ENCODE data around the gene DDX18. TPM values are rescaled to one million over a fixed set of nuclear protein-coding genes. Genes with fewer than 3 reads are reported as not detected.

DDX18 gene
- total RNA-seq, 1 donor from 2014 or later, result 128 TPM

- H3K4me3 Mint-ChIP-seq (ENCODE audit: low read depth), result no peak overlapping the region
- H3K4me1 Mint-ChIP-seq (ENCODE audit: low read depth), result no peaks in the 10 kb centered on the region
- no peak overlapping the region for H3K27ac Mint-ChIP-seq
- no peak for DNase-seq (ENCODE audit: low spot score)
- intact Hi-C loops (cut with micrococcal nuclease), result no loop called here
- no peaks in the 10 kb centered on the region for H3K9me3 Mint-ChIP-seq
- H3K27me3 Mint-ChIP-seq (ENCODE audit: low read depth), result peaks cover 3% of the 10 kb centered on the region
- H3K36me3 Mint-ChIP-seq (ENCODE audit: low read depth), result no peaks in the 10 kb centered on the region
Observed at GRCh38 chr2:117875786-117876185, 61.3 kb downstream of the DDX18 start.

- peaks cover 3% of the 10 kb centered on the region for H3K27me3 Mint-ChIP-seq (ENCODE audit: low read depth)
- intact Hi-C loops (cut with micrococcal nuclease), result no loop called here
- H3K27ac Mint-ChIP-seq, result no peak overlapping the region
- no peak overlapping the region for H3K4me3 Mint-ChIP-seq (ENCODE audit: low read depth)
- no peak for DNase-seq (ENCODE audit: low spot score)
- no peaks in the 10 kb centered on the region for H3K36me3 Mint-ChIP-seq (ENCODE audit: low read depth)
- H3K9me3 Mint-ChIP-seq, result peaks cover 16% of the 10 kb centered on the region
- no peaks in the 10 kb centered on the region for H3K4me1 Mint-ChIP-seq (ENCODE audit: low read depth)
Observed at GRCh38 chr2:117879003-117879402, 64.5 kb downstream of the DDX18 start.

Other genes starting within 250 kb of the DDX18 start
- 33.8 and 37.0 TPM in 2 replicates for gene CCDC93, start 199.4 kb downstream of the DDX18 start, total RNA-seq